ENCODE data around the gene PUM1. TPM values are rescaled to one million over a fixed set of nuclear protein-coding genes. Genes with fewer than 3 reads are reported as not detected.

Gene PUM1
- total and polyA plus RNA-seq, 2 donors (not counting 3 experiments of a cell fraction or from before 2014, with no cell fraction given), result 94.7 to 124 TPM

DNA sequence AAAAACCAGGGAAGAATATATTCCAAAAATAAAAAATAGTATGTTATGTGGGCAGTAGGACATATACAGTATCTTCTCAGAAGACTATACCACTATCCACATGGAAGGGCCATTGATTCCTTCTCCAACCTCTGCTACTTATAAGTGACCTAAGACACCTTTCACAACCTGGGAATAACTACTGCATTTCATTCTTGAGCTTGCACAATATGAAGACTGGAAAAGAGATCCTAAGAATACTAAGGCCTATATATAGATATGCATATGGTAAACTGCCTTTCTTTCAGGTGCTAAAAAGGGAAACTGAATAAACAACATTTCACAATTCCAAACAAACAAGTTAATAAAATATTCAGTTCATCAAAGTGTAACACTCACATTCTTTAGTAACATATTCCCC lies 125.0 kb downstream of the PUM1 start:
- DNase-seq (ENCODE audit: low read depth, low spot score) (no peak), FAIRE-seq (no peak)
- Histone ChIP-seq H3K9me1 (replicated peaks; ENCODE audit: control insufficient read depth, extremely low read depth, insufficient read depth, low read length) (no peaks in the 10 kb centered on the region), H2AFZ (ENCODE audit: low read depth, low read length) (no peak overlapping the region), H3K4me3 (replicated peaks in 1 of 3; ENCODE audit: insufficient read depth in 1 of 3, low read depth in 1 of 3, low read length in 3 of 3) (no peak overlapping the region), H3K27ac (ENCODE audit: insufficient read depth, low read depth, low read length) (no peak overlapping the region), H3K79me2 (ENCODE audit: control insufficient read depth, insufficient read depth, low read length) (peaks cover 10% of the 10 kb centered on the region), H3K4me1 (ENCODE audit: control insufficient read depth, extremely low read depth, insufficient read depth, low read length) (no peaks in the 10 kb centered on the region), H3K9me3 (replicated peaks; ENCODE audit: control insufficient read depth, insufficient read depth, low read length) (no peaks in the 10 kb centered on the region), H3K36me3 (ENCODE audit: control insufficient read depth in 2 of 2, extremely low read depth in 1 of 2, insufficient read depth in 2 of 2, low read length in 2 of 2) (peaks cover 21 to 28% of the 10 kb centered on the region in 2 experiments), H3K27me3 (ENCODE audit: control insufficient read depth in 2 of 2, insufficient read depth in 2 of 2, low read length in 2 of 2) (no peaks in the 10 kb centered on the region), H3K4me2 (ENCODE audit: insufficient read depth, low read length) (no peak overlapping the region), H3K9ac (replicated peaks; ENCODE audit: extremely low read depth, insufficient read depth, low read length) (no peak overlapping the region), H4K20me1 (replicated peaks; ENCODE audit: control insufficient read depth, extremely low read depth, insufficient read depth, low read length) (no peaks in the 10 kb centered on the region)
- ChIA-PET POLR2A (no interaction called here), CTCF (no interaction called here)
- intact Hi-C loops (cut with micrococcal nuclease), result no loop called here
- TF ChIP-seq, protein P1, sequence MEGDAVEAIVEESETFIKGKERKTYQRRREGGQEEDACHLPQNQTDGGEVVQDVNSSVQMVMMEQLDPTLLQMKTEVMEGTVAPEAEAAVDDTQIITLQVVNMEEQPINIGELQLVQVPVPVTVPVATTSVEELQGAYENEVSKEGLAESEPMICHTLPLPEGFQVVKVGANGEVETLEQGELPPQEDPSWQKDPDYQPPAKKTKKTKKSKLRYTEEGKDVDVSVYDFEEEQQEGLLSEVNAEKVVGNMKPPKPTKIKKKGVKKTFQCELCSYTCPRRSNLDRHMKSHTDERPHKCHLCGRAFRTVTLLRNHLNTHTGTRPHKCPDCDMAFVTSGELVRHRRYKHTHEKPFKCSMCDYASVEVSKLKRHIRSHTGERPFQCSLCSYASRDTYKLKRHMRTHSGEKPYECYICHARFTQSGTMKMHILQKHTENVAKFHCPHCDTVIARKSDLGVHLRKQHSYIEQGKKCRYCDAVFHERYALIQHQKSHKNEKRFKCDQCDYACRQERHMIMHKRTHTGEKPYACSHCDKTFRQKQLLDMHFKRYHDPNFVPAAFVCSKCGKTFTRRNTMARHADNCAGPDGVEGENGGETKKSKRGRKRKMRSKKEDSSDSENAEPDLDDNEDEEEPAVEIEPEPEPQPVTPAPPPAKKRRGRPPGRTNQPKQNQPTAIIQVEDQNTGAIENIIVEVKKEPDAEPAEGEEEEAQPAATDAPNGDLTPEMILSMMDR (IDR thresholded peaks at IDR 0.05; ENCODE audit: extremely low read depth in 1 of 2, insufficient read depth in 1 of 2, low read depth in 1 of 2, low read length in 2 of 2), result no peak
- TF ChIP-seq FOS (IDR thresholded peaks at IDR 0.05; ENCODE audit: borderline replicate concordance, insufficient read depth, low read length) (no peak), JUN (IDR thresholded peaks at IDR 0.05; ENCODE audit: borderline replicate concordance, insufficient read depth, insufficient read length, low read depth) (no peak), MYC (IDR thresholded peaks at IDR 0.05; ENCODE audit: low read depth, low read length) (no peak), EZH2 (IDR thresholded peaks at IDR 0.05; ENCODE audit: borderline replicate concordance, low read depth, low read length, severe bottlenecking) (no peak), POLR2AphosphoS5 (IDR thresholded peaks at IDR 0.05; ENCODE audit: insufficient read depth, low read depth, low read length) (no peak), POLR2A (IDR thresholded peaks at IDR 0.05; ENCODE audit: low read depth, low read length) (no peak), GATA2 (IDR thresholded peaks at IDR 0.05; ENCODE audit: insufficient read depth, insufficient read length, low read depth, low read length) (no peak)
- TF ChIP-seq, protein P2, sequence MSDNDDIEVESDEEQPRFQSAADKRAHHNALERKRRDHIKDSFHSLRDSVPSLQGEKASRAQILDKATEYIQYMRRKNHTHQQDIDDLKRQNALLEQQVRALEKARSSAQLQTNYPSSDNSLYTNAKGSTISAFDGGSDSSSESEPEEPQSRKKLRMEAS (IDR thresholded peaks at IDR 0.05; ENCODE audit: insufficient read depth, insufficient read length), result no peak
- no TSS peak for BruUV-seq (replicated peaks)
- dilution Hi-C loops (cut with MboI; ENCODE audit: extremely low pct_ligation_motif_present, low sequenced_read_pairs), result no loop called here
